Measurements from ENCODE around the gene PRKAA2.

The PRKAA2 gene

DNA sequence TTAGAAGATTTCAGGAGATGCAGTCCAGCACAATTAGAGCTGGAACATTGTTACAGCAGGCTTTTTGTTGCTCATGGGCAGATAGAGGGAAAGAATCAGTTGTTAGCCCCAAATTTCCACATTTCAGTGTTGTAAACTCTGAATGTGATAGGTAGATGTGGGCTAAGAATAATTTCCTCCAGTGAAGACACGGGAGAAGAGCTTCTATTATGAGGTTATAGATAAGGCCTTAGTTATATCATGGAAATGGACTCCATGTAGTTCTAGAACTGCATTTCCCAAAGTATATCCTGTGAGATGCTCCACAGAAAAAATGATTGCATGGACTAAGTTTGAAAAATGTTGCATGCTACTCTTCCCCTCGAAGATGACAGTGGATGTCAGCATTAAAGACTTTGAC is 64.9 kb downstream of the PRKAA2 start:
- H3K27me3 ChIP-seq (replicated peaks; ENCODE audit: control insufficient read depth, insufficient read depth, low read length) = no peaks in the 10 kb centered on the region
- no peak overlapping the region for H3K4me3 ChIP-seq (replicated peaks; ENCODE audit: low read depth, low read length)
- DNase-seq (ENCODE audit: extremely low read depth, insufficient read length) = no peak
- H3K36me3 ChIP-seq (ENCODE audit: control insufficient read depth, insufficient read depth, low read length) = no peaks in the 10 kb centered on the region
- TF ChIP-seq CTCF (IDR thresholded peaks at IDR 0.05; ENCODE audit: insufficient read depth, low read length, poor library complexity, severe bottlenecking) = no peak

- Histone ChIP-seq H3K36me3 (ENCODE audit: control insufficient read depth, insufficient read depth, low read length) (no peaks in the 10 kb centered on the region), H3K27me3 (replicated peaks; ENCODE audit: control insufficient read depth, insufficient read depth, low read length) (no peaks in the 10 kb centered on the region), H3K4me3 (replicated peaks; ENCODE audit: low read depth, low read length) (no peak overlapping the region)
- no peak for DNase-seq (ENCODE audit: extremely low read depth, insufficient read length)
- TF ChIP-seq CTCF (IDR thresholded peaks at IDR 0.05; ENCODE audit: insufficient read depth, low read length, poor library complexity, severe bottlenecking) = no peak
These were observed 65.5 kb downstream of the PRKAA2 start for GRCh38 chr1:56710646-56711045.

DNA sequence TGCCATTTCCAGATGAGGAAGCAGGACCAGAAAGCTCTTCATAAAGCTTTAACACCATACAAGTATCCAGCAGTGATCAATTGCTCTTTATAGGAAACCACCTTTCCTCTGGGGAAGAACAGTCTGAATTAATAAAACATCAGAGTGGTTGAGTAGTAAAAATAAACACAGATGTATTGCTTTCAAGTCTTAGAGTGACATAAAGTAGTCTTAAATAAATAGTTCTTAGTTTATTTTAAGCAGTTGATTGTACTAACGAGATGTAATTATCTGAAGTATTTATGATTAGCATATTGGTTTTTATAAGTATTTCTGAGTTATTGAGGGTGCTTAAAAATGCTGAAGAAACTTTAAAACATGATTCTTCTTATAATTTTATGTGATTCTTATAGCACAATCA is 67.0 kb downstream of the PRKAA2 start:
- no peak for TF ChIP-seq CTCF (IDR thresholded peaks at IDR 0.05; ENCODE audit: insufficient read depth, low read length, poor library complexity, severe bottlenecking)

GRCh38 chr1:56713112-56713511 is 68.0 kb downstream of the PRKAA2 start:
- Histone ChIP-seq H3K36me3 (ENCODE audit: control insufficient read depth, insufficient read depth, low read length) (no peaks in the 10 kb centered on the region), H3K4me3 (replicated peaks; ENCODE audit: low read depth, low read length) (no peak overlapping the region), H3K27me3 (replicated peaks; ENCODE audit: control insufficient read depth, insufficient read depth, low read length) (no peaks in the 10 kb centered on the region)
- no peak for TF ChIP-seq CTCF (IDR thresholded peaks at IDR 0.05; ENCODE audit: insufficient read depth, low read length, poor library complexity, severe bottlenecking)
- no peak for DNase-seq (ENCODE audit: extremely low read depth, insufficient read length)

More for the DNA sequence above, 67.0 kb downstream of the PRKAA2 start:
- Histone ChIP-seq H3K4me3 (replicated peaks; ENCODE audit: low read depth, low read length) (no peak overlapping the region), H3K27me3 (replicated peaks; ENCODE audit: control insufficient read depth, insufficient read depth, low read length) (no peaks in the 10 kb centered on the region), H3K36me3 (ENCODE audit: control insufficient read depth, insufficient read depth, low read length) (no peaks in the 10 kb centered on the region)
- DNase-seq (ENCODE audit: extremely low read depth, insufficient read length) = no peak

- H3K36me3 ChIP-seq (ENCODE audit: control insufficient read depth, insufficient read depth, low read length) = no peaks in the 10 kb centered on the region
- no peaks in the 10 kb centered on the region for H3K27me3 ChIP-seq (replicated peaks; ENCODE audit: control insufficient read depth, insufficient read depth, low read length)
- TF ChIP-seq CTCF (IDR thresholded peaks at IDR 0.05; ENCODE audit: insufficient read depth, low read length, poor library complexity, severe bottlenecking) = no peak
- no peak overlapping the region for H3K4me3 ChIP-seq (replicated peaks; ENCODE audit: low read depth, low read length)
- no peak for DNase-seq (ENCODE audit: extremely low read depth, insufficient read length)
These were observed 70.0 kb downstream of the PRKAA2 start for GRCh38 chr1:56715156-56715555.

DNA sequence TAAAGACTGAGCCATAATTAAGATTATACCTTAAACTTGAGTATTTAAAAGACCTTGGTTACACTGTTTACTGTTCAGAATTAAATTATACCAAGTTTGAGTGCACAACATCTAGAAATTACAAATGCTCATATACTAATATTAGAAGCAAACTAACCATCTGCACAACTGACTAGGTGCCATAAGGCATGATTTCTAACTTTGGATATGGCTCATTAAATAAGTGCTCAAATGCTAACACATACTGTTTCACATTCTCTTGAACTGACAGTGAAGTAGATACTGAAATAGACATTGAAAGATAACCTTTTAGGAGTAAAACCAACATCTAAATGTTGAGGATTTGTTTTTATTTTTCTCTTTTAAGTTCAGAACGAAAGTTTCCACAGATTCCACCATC is 74.1 kb downstream of the PRKAA2 start:
- TF ChIP-seq CTCF (IDR thresholded peaks at IDR 0.05; ENCODE audit: insufficient read depth, low read length, poor library complexity, severe bottlenecking) = no peak
- Histone ChIP-seq H3K4me3 (replicated peaks; ENCODE audit: low read depth, low read length) (no peak overlapping the region), H3K36me3 (ENCODE audit: control insufficient read depth, insufficient read depth, low read length) (no peaks in the 10 kb centered on the region), H3K27me3 (replicated peaks; ENCODE audit: control insufficient read depth, insufficient read depth, low read length) (no peaks in the 10 kb centered on the region)
- DNase-seq (ENCODE audit: extremely low read depth, insufficient read length) = no peak

Measured in GM06990 (cell line).